K562 (cell line): ENCODE results near the gene ANKRD65. TPM values are rescaled to one million over a fixed set of nuclear protein-coding genes. Genes with fewer than 3 reads are reported as not detected.

Experiments
- BACH1 ChIP-seq: fragments of 200-800 bp; sonication (Bioruptor generic); IDR thresholded peaks from 2 replicates; pipeline ENCODE4 v1.6.1; 2016; ENCODE audit warnings: missing genetic modification characterization, missing compliant biosample characterization
- DIDO1 ChIP-seq: fragments of 450-650 bp; IDR thresholded peaks from 2 replicates; pipeline ENCODE4 v1.6.1; 2016; ENCODE audit warnings: low read depth, missing biosample characterization, missing genetic modification characterization
- FOS ChIP-seq: IDR thresholded peaks from 3 replicates; pipeline ENCODE4 v1.6.1; 2011; ENCODE audit not compliant: insufficient read length; ENCODE audit errors: extremely low read depth
- FUS ChIP-seq: fragments of 200-400 bp; formaldehyde crosslinking; optimal IDR thresholded peaks from 2 replicates; pipeline ENCODE3; 2017; ENCODE audit warnings: low read depth, low read length
- GATAD2A ChIP-seq: fragments of 450-650 bp; IDR thresholded peaks from 2 replicates; pipeline ENCODE4 v1.6.1; 2017
- HIVEP1 ChIP-seq: fragments of 250-450 bp; sonication (Bioruptor Pico); IDR thresholded peaks from 2 replicates; pipeline ENCODE4 v1.4.0; 2020; ENCODE audit warnings: mild to moderate bottlenecking
- HNRNPLL ChIP-seq: fragments of 200-400 bp; formaldehyde crosslinking; IDR thresholded peaks from 2 replicates; pipeline ENCODE4 v1.6.1; 2017; ENCODE audit warnings: low read length, low read depth, mild to moderate bottlenecking; ENCODE audit not compliant: poor library complexity, severe bottlenecking
- HNRNPUL1 ChIP-seq: fragments of 200-400 bp; formaldehyde crosslinking; IDR thresholded peaks from 2 replicates; pipeline ENCODE4 v1.6.1; 2017; ENCODE audit warnings: low read length
- HOXB6 ChIP-seq: fragments of 250-450 bp; sonication (Bioruptor Pico); IDR thresholded peaks from 2 replicates; pipeline ENCODE4 v1.5.1; 2022; ENCODE audit warnings: mild to moderate bottlenecking, borderline replicate concordance
- NFE2L1 ChIP-seq: fragments of 450-650 bp; IDR thresholded peaks from 2 replicates; pipeline ENCODE4 v1.6.1; 2016; ENCODE audit warnings: missing genetic modification characterization, low read depth, mild to moderate bottlenecking, missing compliant biosample characterization, moderate library complexity, borderline replicate concordance
- RAD51 ChIP-seq: fragments of 450-650 bp; IDR thresholded peaks from 2 replicates; pipeline ENCODE4 v1.7.1; 2016; ENCODE audit warnings: low read depth, mild to moderate bottlenecking, borderline replicate concordance
- SMAD4 ChIP-seq: fragments of 250-450 bp; sonication (Bioruptor Pico); conservative IDR thresholded peaks from 2 replicates; pipeline ENCODE4 v1.8.0; 2021; ENCODE audit warnings: inconsistent platforms, mild to moderate bottlenecking, moderate library complexity
- SMARCA5 ChIP-seq: fragments of 450-650 bp; IDR thresholded peaks from 2 replicates; pipeline ENCODE4 v1.6.1; 2016
- SRSF9 ChIP-seq: fragments of 200-400 bp; formaldehyde crosslinking; IDR thresholded peaks from 2 replicates; pipeline ENCODE4 v1.6.1; 2017; ENCODE audit warnings: low read depth, low read length, borderline replicate concordance
- SUPT5H ChIP-seq: fragments of 450-650 bp; IDR thresholded peaks from 2 replicates; pipeline ENCODE4 v1.6.1; 2016
- TCF3 ChIP-seq: sonication (generic); formaldehyde crosslinking; IDR thresholded peaks from 2 replicates; pipeline ENCODE4 v1.4.0; 2020; ENCODE audit warnings: mild to moderate bottlenecking, missing genetic modification reagents
- TGIF2 ChIP-seq: sonication (generic); formaldehyde crosslinking; IDR thresholded peaks from 2 replicates; pipeline ENCODE4 v1.8.1; 2022; ENCODE audit warnings: mild to moderate bottlenecking, missing genetic modification reagents, moderate library complexity
- YY1 ChIP-seq, 3 experiments: IDR thresholded peaks; 2 replicates each; pipeline ENCODE4 v1.6.1; 2011; ENCODE audit warnings: low read length in 2 of 3, mild to moderate bottlenecking in 2 of 3, moderate library complexity in 2 of 3, borderline replicate concordance in 1 of 3, control low read depth in 1 of 3, low read depth in 1 of 3; ENCODE audit not compliant: insufficient read depth in 3 of 3, insufficient replicate concordance in 2 of 3, control insufficient read depth in 1 of 3, insufficient read length in 1 of 3; ENCODE audit errors: extremely low read depth in 1 of 3
- ZFP36 ChIP-seq: fragments of 150-350 bp; IDR thresholded peaks from 2 replicates; pipeline ENCODE4 v1.6.1; 2018; ENCODE audit warnings: low read length, low read depth; ENCODE audit not compliant: partially characterized antibody
- ZNF175 ChIP-seq: fragments of 200-800 bp; sonication (Bioruptor generic); IDR thresholded peaks from 2 replicates; pipeline ENCODE4 v1.6.1; 2016; ENCODE audit warnings: low read depth, mild to moderate bottlenecking, missing genetic modification characterization, missing compliant biosample characterization
- ZNF217 ChIP-seq: sonication (generic); formaldehyde crosslinking; IDR thresholded peaks from 2 replicates; pipeline ENCODE4 v1.8.0; 2022; ENCODE audit warnings: mild to moderate bottlenecking, missing genetic modification reagents
- ZNF561 ChIP-seq: fragments of 450-650 bp; formaldehyde crosslinking; conservative IDR thresholded peaks from 2 replicates; pipeline ENCODE4 v1.4.0; 2020; ENCODE audit warnings: mild to moderate bottlenecking, moderate library complexity
- ZNF778 ChIP-seq: fragments of 450-650 bp; formaldehyde crosslinking; IDR thresholded peaks from 2 replicates; pipeline ENCODE4 v1.4.0; 2020; ENCODE audit warnings: mild to moderate bottlenecking, moderate library complexity
- ZSCAN29 ChIP-seq: fragments of 450-650 bp; IDR thresholded peaks from 2 replicates; pipeline ENCODE4 v1.6.1; 2017
- polyA plus RNA-seq, 8 experiments: library from polyadenylated mRNA; depleted of rRNA in 4 of 8; stranded (reverse) in 5 of 8; unstranded in 3 of 8; fragments of >200 nt; fragmentation: Nextera tagmentation in 2 of 8; fragmentation: Illumina TruSeq in 1 of 8; extraction: Ambion mirVana in 2 of 8; extraction: Trizol in 1 of 8; gene quantifications; 2 replicates each; pipeline versions ENCODE4 v1.2.1 to v1.2.3, GENCODE V29; 2011 to 2014; ENCODE audit warnings: inconsistent platforms in 1 of 8, missing spikeins in 1 of 8
- total RNA-seq, 7 experiments: library from RNA; depleted of rRNA in 6 of 7; stranded (reverse); fragments of >200 nt in 6 of 7; fragmentation: Illumina TruSeq in 2 of 7; extraction: Trizol in 2 of 7; gene quantifications; 2 replicates each; pipeline versions ENCODE4 v1.2.1 to v1.2.3, GENCODE V29; 2011 to 2021; ENCODE audit warnings: low replicate concordance in 1 of 7
- TF ChIP-seq, protein P1 (sequence below): sonication (generic); formaldehyde crosslinking; IDR thresholded peaks from 2 replicates; pipeline ENCODE4 v1.9.0; 2022; ENCODE audit warnings: mild to moderate bottlenecking, missing genetic modification reagents
- TF ChIP-seq, protein P2 (sequence below): fragments of 450-650 bp; conservative IDR thresholded peaks from 2 replicates; pipeline ENCODE4 v1.6.1; 2016; ENCODE audit warnings: missing genetic modification characterization, low read depth, mild to moderate bottlenecking, missing compliant biosample characterization, moderate library complexity
- TF ChIP-seq, protein P3 (sequence below): fragments of 450-650 bp; IDR thresholded peaks from 2 replicates; pipeline ENCODE4 v1.6.1; 2016; ENCODE audit warnings: antibody characterized with exemption

ANKRD65 gene
- total and polyA plus RNA-seq, 9 of the 15 experiments (the other 6 are each of a cell fraction or from before 2014, with no cell fraction given): not detected

DNA sequence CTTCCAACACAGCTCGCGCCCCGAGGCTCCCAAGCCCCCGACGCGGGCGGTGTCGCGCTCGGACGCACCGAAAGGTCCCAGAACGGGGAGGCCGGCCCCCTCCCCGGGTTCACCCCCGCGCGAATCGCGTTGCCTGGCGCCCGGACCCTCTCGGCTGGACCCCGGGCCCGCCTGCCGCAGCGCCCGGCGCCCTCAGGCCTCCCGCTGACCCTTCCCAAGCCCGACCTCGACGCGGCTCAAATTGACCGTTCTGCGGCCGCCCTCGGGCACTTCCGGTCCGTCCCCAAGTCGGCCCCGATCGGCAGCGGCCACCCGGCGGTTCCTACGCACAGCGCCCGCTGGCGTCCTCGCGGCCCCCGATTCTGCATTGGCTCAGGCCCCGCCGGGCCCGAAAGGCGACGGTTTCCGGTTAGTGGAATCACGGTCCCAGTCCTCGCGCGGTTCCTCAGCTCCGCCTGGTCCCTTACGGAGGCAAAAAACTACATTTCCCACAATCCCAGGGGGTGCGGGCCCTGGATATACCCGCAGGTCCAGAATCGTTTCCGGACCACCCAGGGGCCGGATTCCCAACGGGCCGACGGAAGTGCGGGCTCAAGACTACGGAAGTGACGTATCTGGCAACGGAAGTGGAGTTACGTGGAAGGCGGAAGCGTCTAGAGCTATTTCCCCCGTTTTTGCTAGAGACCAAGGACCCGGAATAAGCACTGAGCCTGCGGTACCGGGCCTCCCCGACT lies 46.0 kb downstream of the ANKRD65 start, which contains the start of gene AURKAIP1 (continued):
- TF ChIP-seq NFE2L1 (tag) (no peak), RAD51 (peak; percentile 35; the same call in 1 of the 2 replicates), SMARCA5 (no peak), ZNF561 (CRISPR knock-in tag) (no peak), ZNF175 (CRISPR knock-in tag) (peak; percentile 88; the same call in 1 of the 2 replicates), DIDO1 (tag) (peak; percentile 93), FOS (no peak), TGIF2 (no peak; the same call in 1 of the 2 replicates), YY1 (IDR thresholded peaks at IDR 0.05; ENCODE audit: borderline replicate concordance in 1 of 3, control insufficient read depth in 1 of 3, extremely low read depth in 1 of 3, insufficient read depth in 3 of 3, insufficient read length in 1 of 3, insufficient replicate concordance in 2 of 3, low read depth in 1 of 3, low read length in 2 of 3) (peak in 2 of 3 experiments; percentile 83 to 84), ZSCAN29 (peak; percentile 28; the same call in 1 of the 2 replicates), BACH1 (peak; percentile 43; the same call in 1 of the 2 replicates), ZNF778 (CRISPR knock-in tag) (no peak), ZNF217 (CRISPR knock-in tag) (no peak), GATAD2A (peak; percentile 93), SRSF9 (no peak), FUS (peak; percentile 96), SMAD4 (peak; percentile 81), HOXB6 (CRISPR knock-in tag) (no peak), TCF3 (CRISPR knock-in tag) (peak; percentile 66), HNRNPLL (peak; percentile 96), HIVEP1 (CRISPR knock-in tag) (peak; percentile 61; the same call in 1 of the 2 replicates), SUPT5H (peak; percentile 89), ZFP36 (peak; percentile 31), HNRNPUL1 (no peak)
- TF ChIP-seq, protein P1, sequence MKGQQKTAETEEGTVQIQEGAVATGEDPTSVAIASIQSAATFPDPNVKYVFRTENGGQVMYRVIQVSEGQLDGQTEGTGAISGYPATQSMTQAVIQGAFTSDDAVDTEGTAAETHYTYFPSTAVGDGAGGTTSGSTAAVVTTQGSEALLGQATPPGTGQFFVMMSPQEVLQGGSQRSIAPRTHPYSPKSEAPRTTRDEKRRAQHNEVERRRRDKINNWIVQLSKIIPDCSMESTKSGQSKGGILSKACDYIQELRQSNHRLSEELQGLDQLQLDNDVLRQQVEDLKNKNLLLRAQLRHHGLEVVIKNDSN (CRISPR knock-in tag): no peak
- TF ChIP-seq, protein P2, sequence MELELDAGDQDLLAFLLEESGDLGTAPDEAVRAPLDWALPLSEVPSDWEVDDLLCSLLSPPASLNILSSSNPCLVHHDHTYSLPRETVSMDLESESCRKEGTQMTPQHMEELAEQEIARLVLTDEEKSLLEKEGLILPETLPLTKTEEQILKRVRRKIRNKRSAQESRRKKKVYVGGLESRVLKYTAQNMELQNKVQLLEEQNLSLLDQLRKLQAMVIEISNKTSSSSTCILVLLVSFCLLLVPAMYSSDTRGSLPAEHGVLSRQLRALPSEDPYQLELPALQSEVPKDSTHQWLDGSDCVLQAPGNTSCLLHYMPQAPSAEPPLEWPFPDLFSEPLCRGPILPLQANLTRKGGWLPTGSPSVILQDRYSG: peak; percentile 86
- TF ChIP-seq, protein P3, sequence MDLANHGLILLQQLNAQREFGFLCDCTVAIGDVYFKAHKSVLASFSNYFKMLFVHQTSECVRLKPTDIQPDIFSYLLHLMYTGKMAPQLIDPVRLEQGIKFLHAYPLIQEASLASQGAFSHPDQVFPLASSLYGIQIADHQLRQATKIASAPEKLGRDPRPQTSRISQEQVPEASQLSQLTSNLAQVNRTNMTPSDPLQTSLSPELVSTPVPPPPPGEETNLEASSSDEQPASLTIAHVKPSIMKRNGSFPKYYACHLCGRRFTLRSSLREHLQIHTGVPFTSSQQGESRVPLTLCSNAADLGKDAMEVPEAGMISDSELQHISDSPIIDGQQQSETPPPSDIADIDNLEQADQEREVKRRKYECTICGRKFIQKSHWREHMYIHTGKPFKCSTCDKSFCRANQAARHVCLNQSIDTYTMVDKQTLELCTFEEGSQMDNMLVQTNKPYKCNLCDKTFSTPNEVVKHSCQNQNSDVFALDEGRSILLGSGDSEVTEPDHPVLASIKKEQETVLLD: no peak
